NOMO-1 treated with DMSO at 0.1 percent for 48 hours (cell line): ENCODE data around the gene NTRK3.

Source experiments
- DNase-seq: peaks from one replicate; lab custom pipeline; 2025; ENCODE audit not compliant: unreplicated experiment; lab: John Stamatoyannopoulos, UW

NTRK3 gene

DNA sequence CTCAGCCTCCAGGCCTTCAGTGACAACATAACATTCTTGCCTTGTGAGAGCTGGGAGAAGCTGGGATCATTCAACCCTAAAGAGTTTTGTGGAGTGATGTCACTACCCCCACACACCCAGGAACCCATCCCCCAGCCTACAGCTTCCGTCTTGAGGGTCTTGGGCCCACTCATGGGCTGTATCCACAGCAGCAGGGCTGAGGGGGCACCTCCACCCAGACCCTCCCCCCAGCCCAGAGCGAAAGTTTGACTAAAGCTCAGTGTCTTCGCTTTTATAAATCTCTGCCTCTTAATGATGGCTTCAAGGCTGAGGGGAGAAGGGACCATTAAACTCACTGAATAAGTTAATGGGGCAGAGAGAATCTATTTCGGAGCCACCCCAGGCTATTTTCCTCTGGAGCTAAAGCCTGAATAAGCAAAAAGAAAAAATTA lies 23.8 kb downstream of the NTRK3 start:
- no peak for DNase-seq

DNA sequence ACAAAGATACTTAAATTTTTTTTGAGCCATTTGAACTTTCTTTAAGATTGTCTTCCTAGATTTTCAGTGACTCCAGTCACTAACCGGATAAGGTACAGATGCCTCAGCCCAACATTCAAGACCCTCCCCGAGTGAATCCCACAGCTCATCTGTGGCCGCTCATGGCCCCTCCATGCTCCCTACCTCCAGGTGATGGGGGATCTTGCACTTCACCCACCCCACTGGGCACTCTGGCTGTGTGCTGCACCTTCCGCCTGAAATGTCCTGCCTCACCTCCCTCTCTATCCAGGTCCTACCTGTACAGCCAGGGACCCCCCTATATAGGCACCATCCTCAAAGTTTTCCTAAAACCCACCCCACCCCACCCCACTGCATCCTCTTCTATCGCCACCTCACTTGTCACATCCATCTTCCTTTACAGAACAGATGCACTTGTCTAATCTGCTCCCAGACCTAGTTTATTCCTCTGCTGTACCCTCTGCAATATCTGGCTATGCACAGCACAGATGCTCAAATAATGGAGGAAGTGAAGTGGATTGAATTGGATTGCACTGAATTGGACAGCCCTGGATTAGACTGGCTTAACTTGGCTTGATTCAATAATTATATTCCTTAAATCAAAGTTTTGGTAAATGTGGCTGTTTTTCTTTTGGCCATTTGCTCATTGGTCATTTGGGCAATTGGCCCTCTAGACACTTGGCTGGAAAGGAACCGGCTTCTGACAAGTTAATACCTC lies 24.5 kb downstream of the NTRK3 start:
- DNase-seq: no peak

GRCh38 chr15:88230823-88231222 lies 25.7 kb downstream of the NTRK3 start:
- DNase-seq: no peak

- no peak for DNase-seq
Observed at GRCh38 chr15:88225461-88225860, 31.1 kb downstream of the NTRK3 start.

DNA sequence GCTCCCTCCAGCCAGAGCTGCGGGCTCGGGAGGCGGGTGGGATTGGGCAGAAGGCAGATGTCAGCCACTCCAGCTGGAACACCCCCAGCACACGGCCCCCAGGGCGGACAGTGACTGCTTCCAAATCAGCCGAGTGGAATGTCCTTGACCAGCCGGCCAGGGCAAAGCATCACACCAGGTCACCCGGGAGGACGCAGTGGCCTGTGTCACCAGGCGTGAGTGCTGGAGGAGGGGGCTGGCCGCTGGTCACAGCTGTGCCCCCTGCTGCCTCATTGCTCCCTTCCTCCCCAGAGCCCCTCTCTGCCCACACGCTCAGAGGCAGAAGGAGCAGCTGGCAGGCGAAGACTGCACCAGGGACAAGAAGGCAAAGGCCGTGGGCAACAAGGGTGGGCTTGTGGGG lies 33.5 kb downstream of the NTRK3 start:
- no peak for DNase-seq

GRCh38 chr15:88221836-88222235 lies 34.7 kb downstream of the NTRK3 start:
- DNase-seq: no peak

GRCh38 chr15:88220443-88221335 lies 35.9 kb downstream of the NTRK3 start:
- no peak for DNase-seq

DNA sequence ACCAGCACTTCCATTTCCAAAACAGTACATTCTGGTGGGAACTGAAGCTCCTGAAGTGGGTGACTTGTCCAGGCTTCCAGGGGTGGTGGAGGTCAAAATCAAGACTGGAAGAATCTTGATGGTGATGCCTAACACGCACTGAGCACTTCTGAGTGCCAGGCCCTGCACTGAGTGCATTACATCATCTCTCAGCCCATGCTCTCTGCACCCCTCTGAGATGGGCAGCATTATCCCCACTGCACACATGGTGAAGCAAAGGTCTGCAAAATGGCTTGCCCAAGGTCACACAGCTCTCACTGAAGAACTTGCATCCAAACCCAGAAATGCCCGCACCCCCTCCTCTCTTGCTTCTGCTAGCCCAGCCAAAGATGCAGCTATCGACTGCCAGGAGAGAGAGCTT lies 36.9 kb downstream of the NTRK3 start:
- DNase-seq: no peak

DNA sequence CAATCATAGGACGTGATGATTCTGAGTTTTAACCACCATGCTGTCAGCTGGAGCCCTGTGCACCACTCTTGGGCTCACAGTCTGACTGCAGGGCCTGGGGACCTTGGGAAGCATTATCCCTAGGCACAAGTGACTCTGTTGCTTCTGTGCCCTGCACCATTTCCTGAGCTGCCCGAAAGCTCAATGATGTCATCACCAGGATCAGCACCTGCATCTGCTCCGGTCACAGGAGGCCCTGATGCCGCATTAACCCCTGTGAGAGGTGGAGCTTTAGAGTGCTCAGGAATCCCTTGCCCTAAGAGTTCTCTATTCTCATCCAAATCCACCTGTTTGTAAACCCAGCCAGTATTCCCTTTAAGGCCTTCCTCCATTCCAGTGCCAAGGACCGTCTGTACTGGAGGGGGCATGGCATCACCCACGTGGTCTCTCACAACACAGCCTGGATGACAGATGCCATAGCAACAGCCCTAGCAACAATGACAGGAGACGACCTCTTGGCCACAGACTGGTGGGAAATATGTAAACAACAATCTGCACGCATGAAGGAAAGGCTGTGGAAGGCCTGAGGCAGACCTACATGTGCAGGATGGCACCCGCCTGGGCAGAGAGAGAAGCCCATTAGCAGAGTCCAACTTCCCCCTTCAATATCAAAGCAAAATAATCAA lies 37.9 kb downstream of the NTRK3 start:
- DNase-seq: no peak

DNA sequence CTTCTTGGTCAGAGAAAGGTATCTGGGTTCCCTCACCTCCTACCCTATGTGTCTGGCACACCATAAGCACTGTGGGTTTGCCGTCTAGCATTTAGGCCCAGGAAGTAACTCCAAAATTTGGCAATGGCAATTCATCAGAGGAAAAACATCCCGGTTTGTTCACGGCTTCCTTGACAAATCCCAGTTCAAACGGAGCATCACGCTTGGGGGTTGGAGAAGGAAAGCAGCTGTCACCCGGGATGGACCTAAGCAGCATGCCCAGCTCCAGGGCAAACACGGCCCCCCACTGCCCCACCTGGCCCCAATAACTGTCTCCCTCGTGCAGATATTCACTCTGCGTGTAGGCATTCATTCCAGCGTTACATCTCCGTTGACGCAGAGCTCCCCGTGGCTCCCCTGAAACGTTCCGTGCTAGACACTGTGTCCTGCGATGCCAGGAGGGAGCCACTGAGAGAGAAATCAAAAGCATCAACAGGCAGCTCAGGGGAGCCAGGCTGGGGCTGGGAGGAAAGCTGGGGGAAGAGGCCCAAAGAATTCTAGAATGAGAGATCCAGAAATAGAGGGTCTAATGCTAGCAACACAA lies 41.4 kb downstream of the NTRK3 start:
- no peak for DNase-seq

DNA sequence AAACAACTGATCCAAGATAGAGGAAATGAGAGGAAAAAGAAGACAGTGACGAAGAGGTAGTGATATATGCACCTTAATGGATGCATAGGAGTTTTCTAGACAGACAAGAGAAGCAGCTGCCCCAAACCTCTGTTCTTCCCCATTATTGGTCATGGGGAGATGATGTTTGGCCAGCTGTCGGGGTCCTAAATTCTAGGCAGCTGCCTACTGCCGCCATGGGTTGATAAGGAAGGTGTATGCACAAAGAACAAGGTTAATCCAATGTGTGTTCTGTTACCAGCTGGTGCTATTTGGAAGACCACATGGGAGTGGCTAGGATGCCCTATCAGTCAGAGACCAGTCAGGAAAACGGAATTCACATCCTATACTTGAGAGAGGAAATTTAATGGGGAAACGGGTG lies 47.4 kb downstream of the NTRK3 start:
- no peak for DNase-seq

DNA sequence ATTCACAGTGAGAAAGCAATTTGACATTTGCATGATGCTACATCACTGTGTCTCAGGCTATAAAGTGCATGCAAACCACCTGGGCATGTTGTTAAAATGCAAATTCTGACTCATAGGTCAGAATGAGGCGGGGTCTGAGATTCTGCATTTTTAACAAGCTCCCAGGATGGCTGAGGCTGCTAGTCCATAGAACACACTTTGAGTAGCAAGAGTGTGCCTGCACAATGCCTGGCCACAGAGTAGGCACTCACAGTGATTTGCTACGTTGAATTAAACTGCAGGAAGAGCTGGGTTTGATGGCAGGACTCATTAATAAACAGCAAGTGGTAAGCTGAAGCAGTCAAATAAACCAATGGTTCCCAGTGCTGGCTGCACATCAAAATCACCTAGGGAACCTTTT lies 48.1 kb downstream of the NTRK3 start:
- DNase-seq: no peak

DNA sequence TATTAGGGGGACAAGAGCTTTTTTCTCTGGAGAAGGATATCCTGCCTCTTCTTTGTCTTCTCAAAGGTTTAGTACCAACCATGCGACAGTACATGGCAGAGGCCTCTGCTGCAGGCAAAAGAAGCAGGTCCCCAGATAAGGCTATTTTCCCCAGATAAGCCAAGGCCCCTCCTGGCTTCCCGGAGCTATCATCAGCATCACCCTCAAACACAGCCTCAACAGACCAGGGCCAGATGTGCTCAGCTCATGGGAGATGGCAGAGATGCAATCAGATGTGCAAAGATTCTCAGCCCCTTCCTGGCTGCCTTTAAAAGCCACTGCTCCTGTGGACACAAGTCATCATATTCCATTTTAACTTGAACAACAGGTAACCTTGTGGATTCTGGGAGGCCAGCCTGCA lies 49.0 kb downstream of the NTRK3 start:
- no peak for DNase-seq

- DNase-seq: no peak
Observed at GRCh38 chr15:88204584-88204983, 52.0 kb downstream of the NTRK3 start.

DNA sequence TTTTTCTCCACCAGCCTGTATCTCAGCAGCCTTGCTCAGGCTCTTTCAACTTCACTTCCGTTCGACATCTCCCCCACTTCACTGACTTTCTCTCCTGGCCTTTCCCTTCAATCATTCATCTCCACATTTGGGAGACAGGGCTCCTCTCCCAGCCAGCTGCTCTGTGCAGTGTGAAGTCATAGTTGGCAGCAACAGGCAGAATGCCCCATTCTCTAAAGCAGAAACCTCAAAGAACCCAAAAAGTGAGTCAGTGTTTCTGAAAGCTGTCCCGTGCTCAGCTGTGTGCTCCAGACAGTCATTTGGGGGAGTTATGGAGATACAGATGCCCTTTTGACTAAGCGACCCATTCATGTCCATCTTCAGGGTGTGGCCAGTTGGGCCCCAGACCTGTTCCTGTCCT lies 54.3 kb downstream of the NTRK3 start:
- no peak for DNase-seq

DNA sequence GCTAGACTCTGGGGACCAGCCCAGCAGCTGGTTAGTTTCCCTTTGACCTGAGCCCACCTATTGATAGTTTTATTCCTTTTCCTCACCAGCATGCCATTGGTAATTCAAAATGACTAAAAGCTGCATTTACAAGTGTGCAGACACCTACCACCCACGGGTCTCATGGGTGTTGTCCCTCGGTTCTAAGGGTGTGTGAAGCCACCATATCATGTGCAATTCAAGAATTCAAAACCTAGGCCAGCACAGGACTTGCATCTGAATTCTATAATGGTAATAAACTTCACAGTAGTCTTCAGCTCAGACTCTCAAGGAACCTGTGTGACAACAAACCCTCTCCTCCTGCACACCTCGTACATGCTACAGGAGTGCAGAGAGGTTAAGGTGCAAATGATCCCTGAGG lies 55.3 kb downstream of the NTRK3 start:
- no peak for DNase-seq

GRCh38 chr15:88196961-88197360 lies 59.6 kb downstream of the NTRK3 start:
- no peak for DNase-seq

DNA sequence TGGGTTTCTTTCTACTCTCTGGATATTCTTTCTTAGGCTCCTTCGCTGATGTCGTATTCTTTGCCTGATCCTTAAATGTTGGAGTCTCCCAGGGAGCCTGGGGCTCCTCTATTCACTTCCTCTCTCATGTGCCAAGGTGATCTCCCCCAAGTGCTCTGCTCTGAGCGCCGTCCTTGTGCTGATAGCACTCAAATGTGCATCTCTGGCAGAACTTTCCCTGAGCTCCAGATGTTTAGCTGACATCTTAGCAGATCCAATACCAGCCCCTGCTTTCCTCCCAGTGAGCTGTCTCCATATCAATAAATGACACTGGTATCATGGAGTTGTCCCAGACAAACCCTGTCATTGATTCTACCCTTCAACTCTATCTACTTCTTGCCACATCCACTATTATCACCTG lies 62.4 kb downstream of the NTRK3 start:
- no peak for DNase-seq

GRCh38 chr15:88193415-88193814 lies 63.1 kb downstream of the NTRK3 start:
- DNase-seq: no peak

GRCh38 chr15:88191812-88192165 lies 64.8 kb downstream of the NTRK3 start:
- DNase-seq: no peak

GRCh38 chr15:88190232-88190631 lies 66.3 kb downstream of the NTRK3 start:
- no peak for DNase-seq

DNA sequence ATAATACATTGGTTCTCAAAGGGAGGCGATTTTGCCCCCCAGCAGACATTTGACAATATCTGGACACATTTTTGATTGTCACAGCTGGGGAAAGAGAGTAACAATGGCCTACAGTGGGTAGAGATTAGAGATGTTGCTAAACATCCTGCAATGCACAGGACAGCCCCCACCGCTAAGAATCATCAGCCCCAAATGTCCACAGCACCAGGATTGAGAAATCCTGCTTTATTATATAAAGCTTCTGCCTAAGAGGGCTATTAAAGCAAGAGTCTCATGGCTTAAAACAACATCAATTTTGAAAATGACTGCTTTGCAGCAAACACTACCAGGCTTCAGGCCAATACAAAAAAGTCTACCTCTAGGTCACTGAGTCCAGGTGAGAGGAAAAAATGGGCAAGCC lies 68.2 kb downstream of the NTRK3 start:
- no peak for DNase-seq
